ENCODE measurements around the gene HTR3E. TPM values are rescaled to one million over a fixed set of nuclear protein-coding genes. Genes with fewer than 3 reads are reported as not detected.
"Not testable (repeated sequence)": the region's sequence is repeated elsewhere in the genome, so short reads cannot be mapped to it uniquely, and the experiment has no call there.

HTR3E gene
- total and polyA plus RNA-seq, 2 experiments from 2014 or later = not detected

DNA sequence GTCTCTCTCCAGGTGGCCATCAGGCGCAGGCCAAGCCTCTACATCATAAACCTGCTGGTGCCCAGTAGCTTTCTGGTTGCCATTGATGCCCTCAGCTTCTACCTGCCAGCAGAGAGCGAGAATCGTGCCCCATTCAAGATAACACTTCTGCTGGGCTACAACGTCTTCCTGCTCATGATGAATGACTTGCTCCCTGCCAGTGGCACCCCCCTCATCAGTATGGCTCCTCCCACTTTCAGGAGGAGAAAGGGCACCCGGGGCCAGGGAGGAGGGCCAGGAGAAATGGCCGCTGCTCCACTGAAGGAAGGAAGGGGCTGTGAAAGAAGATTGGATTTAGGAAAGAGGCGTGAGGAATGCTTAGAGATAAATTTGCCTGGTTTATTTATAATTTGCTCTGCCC is 37.4 kb upstream of the HTR3E start:
- Histone ChIP-seq H3K27ac (no peak overlapping the region), H3K36me3 (ENCODE audit: low read depth) (no peaks in the 10 kb centered on the region), H3K4me2 (ENCODE audit: unreplicated experiment) (no peak overlapping the region), H2AFZ (no peak overlapping the region), H3K4me3 (no peak overlapping the region), H3F3A (ENCODE audit: insufficient read depth) (peaks cover 8% of the 10 kb centered on the region; the same call in 1 of the 2 replicates), H3K9ac (no peak overlapping the region), H4K20me1 (ENCODE audit: insufficient read depth) (no peaks in the 10 kb centered on the region), H3K4me1 (ENCODE audit: insufficient read depth) (peaks cover 12% of the 10 kb centered on the region; the same call in 1 of the 2 replicates), H3K9me2 (ENCODE audit: insufficient read depth) (no peaks in the 10 kb centered on the region), H3K79me2 (ENCODE audit: insufficient read depth) (no peaks in the 10 kb centered on the region), H3K27me3 (replicated peaks; ENCODE audit: insufficient read depth) (no peaks in the 10 kb centered on the region), H3K9me3 (ENCODE audit: low read depth) (no peaks in the 10 kb centered on the region)
- TF ChIP-seq EZH2phosphoT487 (IDR thresholded peaks at IDR 0.05; ENCODE audit: insufficient read depth, low read depth) = no peak
- TF ChIP-seq EZH2 (IDR thresholded peaks at IDR 0.05; ENCODE audit: insufficient read depth, poor library complexity, severe bottlenecking) = no peak
- in situ Hi-C loops (cut with MboI) = no loop called here
- DNase-seq = no peak
- 70 to 72% methylated on average over 7 of the region's 7 CpGs for WGBS, 2 experiments (ENCODE audit: low coverage in 1 of 2, low lambda C conversion rate in 2 of 2, missing lambda C conversion rate in 2 of 2)

DNA sequence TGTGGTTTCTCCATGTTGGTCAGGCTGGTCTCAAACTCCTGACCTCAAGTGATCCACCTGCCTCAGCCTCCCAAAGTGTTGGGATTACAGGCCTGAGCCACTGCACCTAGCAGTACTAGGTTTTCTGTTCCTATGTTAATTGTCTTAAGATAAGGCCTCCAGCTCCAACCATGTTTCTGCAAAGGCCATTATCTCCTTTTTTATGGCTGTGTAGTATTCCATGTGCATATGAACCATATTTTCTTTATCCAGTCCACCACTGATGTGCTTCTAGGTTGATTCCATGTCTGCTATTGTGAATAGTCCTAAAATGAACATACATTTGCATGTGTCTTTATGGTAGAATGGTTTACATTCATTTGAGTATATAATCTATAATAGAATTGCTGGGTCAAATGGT is 34.2 kb upstream of the HTR3E start:
- Histone ChIP-seq H3K9ac (no peak overlapping the region), H3K4me3 (no peak overlapping the region), H3F3A (ENCODE audit: insufficient read depth) (peaks cover 8% of the 10 kb centered on the region; the same call in 1 of the 2 replicates), H3K9me2 (ENCODE audit: insufficient read depth) (no peaks in the 10 kb centered on the region), H3K27ac (no peak overlapping the region), H3K4me2 (ENCODE audit: unreplicated experiment) (no peak overlapping the region), H3K9me3 (ENCODE audit: low read depth) (no peaks in the 10 kb centered on the region), H3K4me1 (ENCODE audit: insufficient read depth) (peaks cover 23% of the 10 kb centered on the region), H4K20me1 (ENCODE audit: insufficient read depth) (no peaks in the 10 kb centered on the region), H3K36me3 (ENCODE audit: low read depth) (no peaks in the 10 kb centered on the region), H3K27me3 (replicated peaks; ENCODE audit: insufficient read depth) (no peaks in the 10 kb centered on the region), H3K79me2 (ENCODE audit: insufficient read depth) (no peaks in the 10 kb centered on the region), H2AFZ (no peak overlapping the region)
- no peak for DNase-seq
- TF ChIP-seq EZH2 (IDR thresholded peaks at IDR 0.05; ENCODE audit: insufficient read depth, poor library complexity, severe bottlenecking) (no peak), EZH2phosphoT487 (IDR thresholded peaks at IDR 0.05; ENCODE audit: insufficient read depth, low read depth) (no peak)
- in situ Hi-C loops (cut with MboI) = no loop called here

DNA sequence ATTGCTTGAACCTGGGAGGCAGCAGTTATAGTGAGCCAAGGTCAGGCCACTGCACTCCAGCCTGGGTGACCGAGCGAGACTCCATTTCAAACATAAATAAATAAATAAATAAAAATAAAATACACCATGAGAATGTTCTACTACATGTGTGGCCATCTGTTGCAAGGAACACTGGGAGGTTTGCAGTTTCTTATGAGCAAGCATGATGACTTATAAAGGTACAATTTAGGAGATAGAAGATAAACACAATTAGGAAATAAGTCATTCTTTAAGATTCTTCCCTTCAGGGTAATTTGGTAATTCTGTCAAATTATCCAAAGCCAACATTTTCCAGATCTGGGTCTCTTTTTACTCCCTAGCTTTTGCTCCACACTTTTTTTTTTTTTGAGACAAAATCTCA is 30.7 kb upstream of the HTR3E start:
- in situ Hi-C loops (cut with MboI) = no loop called here
- H3K27me3 ChIP-seq (replicated peaks; ENCODE audit: insufficient read depth) = no peaks in the 10 kb centered on the region
- no peaks in the 10 kb centered on the region for H3K9me3 ChIP-seq (ENCODE audit: low read depth)
- H3K9ac ChIP-seq = no peak overlapping the region
- no peak overlapping the region for H2AFZ ChIP-seq
- 84 to 91% methylated on average over 2 of the region's 2 CpGs for WGBS, 2 experiments (ENCODE audit: low coverage in 1 of 2, low lambda C conversion rate in 2 of 2, missing lambda C conversion rate in 2 of 2)
- DNase-seq = peak; percentile 57
- no peak overlapping the region for H3K4me2 ChIP-seq (ENCODE audit: unreplicated experiment)
- H3K4me1 ChIP-seq (ENCODE audit: insufficient read depth) = peaks cover 13% of the 10 kb centered on the region
- peaks cover 8% of the 10 kb centered on the region; the same call in 1 of the 2 replicates for H3F3A ChIP-seq (ENCODE audit: insufficient read depth)
- no peaks in the 10 kb centered on the region for H3K9me2 ChIP-seq (ENCODE audit: insufficient read depth)
- no peaks in the 10 kb centered on the region for H4K20me1 ChIP-seq (ENCODE audit: insufficient read depth)
- TF ChIP-seq EZH2 (IDR thresholded peaks at IDR 0.05; ENCODE audit: insufficient read depth, poor library complexity, severe bottlenecking) (no peak), EZH2phosphoT487 (IDR thresholded peaks at IDR 0.05; ENCODE audit: insufficient read depth, low read depth) (no peak)
- H3K4me3 ChIP-seq = no peak overlapping the region
- no peaks in the 10 kb centered on the region for H3K79me2 ChIP-seq (ENCODE audit: insufficient read depth)
- no peak overlapping the region for H3K27ac ChIP-seq
- H3K36me3 ChIP-seq (ENCODE audit: low read depth) = no peaks in the 10 kb centered on the region

DNA sequence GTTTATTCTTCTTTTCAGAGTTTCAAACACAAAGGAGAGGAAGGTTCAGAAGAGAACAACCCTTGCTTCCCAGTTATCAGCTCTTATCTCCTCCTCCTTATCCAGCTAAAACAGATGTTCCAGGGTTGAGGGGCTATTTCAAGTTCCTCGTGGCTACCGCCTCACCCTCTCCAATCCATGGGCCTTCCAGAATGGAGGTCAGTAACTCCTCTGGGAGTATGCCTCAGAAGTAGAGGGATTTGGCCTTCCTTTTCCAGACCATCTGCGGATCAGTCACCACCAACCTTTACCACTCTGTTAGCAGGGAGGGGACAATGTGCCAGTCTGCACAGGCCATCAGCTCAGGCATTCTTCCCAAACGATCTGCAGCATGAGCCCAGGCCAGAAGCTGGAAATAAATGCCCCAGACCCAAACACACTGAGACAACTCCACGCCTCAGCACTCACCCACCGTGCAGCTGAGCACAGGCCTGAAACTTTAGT is 29.2 kb upstream of the HTR3E start:
- TF ChIP-seq EZH2 (IDR thresholded peaks at IDR 0.05; ENCODE audit: insufficient read depth, poor library complexity, severe bottlenecking) = no peak
- no peak for TF ChIP-seq EZH2phosphoT487 (IDR thresholded peaks at IDR 0.05; ENCODE audit: insufficient read depth, low read depth)
- H3K4me2 ChIP-seq (ENCODE audit: unreplicated experiment) = no peak overlapping the region
- H3K9me2 ChIP-seq (ENCODE audit: insufficient read depth) = no peaks in the 10 kb centered on the region
- H3K9me3 ChIP-seq (ENCODE audit: low read depth) = no peaks in the 10 kb centered on the region
- no peak overlapping the region for H2AFZ ChIP-seq
- H4K20me1 ChIP-seq (ENCODE audit: insufficient read depth) = no peaks in the 10 kb centered on the region
- DNase-seq = no peak
- H3K36me3 ChIP-seq (ENCODE audit: low read depth) = no peaks in the 10 kb centered on the region
- H3F3A ChIP-seq (ENCODE audit: insufficient read depth) = peaks cover 8% of the 10 kb centered on the region; the same call in 1 of the 2 replicates
- no peak overlapping the region for H3K27ac ChIP-seq
- WGBS, 2 experiments (ENCODE audit: low coverage in 1 of 2, low lambda C conversion rate in 2 of 2, missing lambda C conversion rate in 2 of 2) = 79 to 83% methylated on average over 6 of the region's 6 CpGs
- peaks cover 13% of the 10 kb centered on the region for H3K4me1 ChIP-seq (ENCODE audit: insufficient read depth)
- H3K27me3 ChIP-seq (replicated peaks; ENCODE audit: insufficient read depth) = no peaks in the 10 kb centered on the region
- H3K79me2 ChIP-seq (ENCODE audit: insufficient read depth) = no peaks in the 10 kb centered on the region
- in situ Hi-C loops (cut with MboI) = no loop called here
- H3K9ac ChIP-seq = no peak overlapping the region
- H3K4me3 ChIP-seq = no peak overlapping the region

DNA sequence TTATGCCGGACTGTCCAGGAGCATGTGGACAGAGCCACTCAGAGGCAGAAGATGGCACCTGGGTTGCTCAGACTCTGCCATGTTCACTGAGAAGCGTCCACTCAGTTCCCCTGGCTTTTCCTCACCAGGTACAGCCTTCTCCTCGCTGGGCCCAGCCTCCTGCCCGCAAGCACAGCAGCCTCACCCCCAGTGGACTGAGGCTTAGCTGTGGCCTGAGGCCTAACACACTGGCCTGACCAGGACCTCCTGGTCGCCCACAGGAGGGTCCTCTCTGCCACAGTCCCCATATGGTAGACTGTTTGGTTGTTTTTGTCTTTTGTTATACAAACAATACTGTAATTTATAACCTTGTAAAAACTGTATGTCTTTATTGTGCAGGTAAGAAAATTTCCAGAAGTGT is 28.5 kb upstream of the HTR3E start:
- H3K4me2 ChIP-seq (ENCODE audit: unreplicated experiment) = no peak overlapping the region
- H3K9ac ChIP-seq = no peak overlapping the region
- peaks cover 4% of the 10 kb centered on the region; the same call in 1 of the 2 replicates for H3F3A ChIP-seq (ENCODE audit: insufficient read depth)
- peaks cover 13% of the 10 kb centered on the region for H3K4me1 ChIP-seq (ENCODE audit: insufficient read depth)
- no peak overlapping the region for H3K4me3 ChIP-seq
- no peaks in the 10 kb centered on the region for H3K36me3 ChIP-seq (ENCODE audit: low read depth)
- TF ChIP-seq EZH2phosphoT487 (IDR thresholded peaks at IDR 0.05; ENCODE audit: insufficient read depth, low read depth) (no peak), EZH2 (IDR thresholded peaks at IDR 0.05; ENCODE audit: insufficient read depth, poor library complexity, severe bottlenecking) (no peak)
- no peaks in the 10 kb centered on the region for H3K79me2 ChIP-seq (ENCODE audit: insufficient read depth)
- no peaks in the 10 kb centered on the region for H3K9me3 ChIP-seq (ENCODE audit: low read depth)
- H3K27ac ChIP-seq = no peak overlapping the region
- no peaks in the 10 kb centered on the region for H4K20me1 ChIP-seq (ENCODE audit: insufficient read depth)
- no peak for DNase-seq
- no peaks in the 10 kb centered on the region for H3K9me2 ChIP-seq (ENCODE audit: insufficient read depth)
- in situ Hi-C loops (cut with MboI) = no loop called here
- WGBS, 2 experiments (ENCODE audit: low coverage in 1 of 2, low lambda C conversion rate in 2 of 2, missing lambda C conversion rate in 2 of 2) = 87 to 90% methylated on average over 5 of the region's 5 CpGs
- H3K27me3 ChIP-seq (replicated peaks; ENCODE audit: insufficient read depth) = no peaks in the 10 kb centered on the region
- no peak overlapping the region for H2AFZ ChIP-seq

DNA sequence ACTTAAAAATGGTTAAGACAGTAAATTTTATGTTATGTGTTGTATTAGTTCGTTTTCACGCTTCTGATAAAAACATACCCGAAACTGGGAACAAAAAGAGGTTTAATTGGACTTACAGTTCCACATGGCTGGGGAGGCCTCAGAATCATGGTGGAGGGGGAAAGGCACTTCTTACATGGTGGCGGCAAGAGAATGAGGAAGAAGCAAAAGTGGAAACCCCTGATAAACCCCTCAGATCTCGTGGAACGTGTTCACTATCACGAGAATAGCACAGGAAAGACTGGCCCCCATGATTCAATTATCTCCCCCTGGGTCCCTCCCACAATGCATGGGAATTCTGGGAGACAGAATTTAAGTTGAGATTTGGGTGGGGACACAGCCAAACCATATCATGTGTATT is 25.7 kb upstream of the HTR3E start:
- in situ Hi-C loops (cut with MboI); H3F3A ChIP-seq (ENCODE audit: insufficient read depth); H2AFZ ChIP-seq; H3K9me3 ChIP-seq (ENCODE audit: low read depth); H3K9ac ChIP-seq; H3K4me1 ChIP-seq (ENCODE audit: insufficient read depth); H3K4me3 ChIP-seq; DNase-seq; H4K20me1 ChIP-seq (ENCODE audit: insufficient read depth); H3K9me2 ChIP-seq (ENCODE audit: insufficient read depth); H3K4me2 ChIP-seq (ENCODE audit: unreplicated experiment); H3K79me2 ChIP-seq (ENCODE audit: insufficient read depth); H3K27me3 ChIP-seq (replicated peaks; ENCODE audit: insufficient read depth); H3K36me3 ChIP-seq (ENCODE audit: low read depth); H3K27ac ChIP-seq: not testable (repeated sequence)
- WGBS, 2 experiments (ENCODE audit: low coverage in 1 of 2, low lambda C conversion rate in 2 of 2, missing lambda C conversion rate in 2 of 2) = 75 to 80% methylated on average over 7 of the region's 7 CpGs
